ENCODE results near the gene RELL2. TPM values are rescaled to one million over a fixed set of nuclear protein-coding genes. Genes with fewer than 3 reads are reported as not detected.

The RELL2 gene
- total and polyA plus RNA-seq, 7 donors, result 0.11 to 1.5 (median 0.62) TPM; not detected in 1

- Histone ChIP-seq H3K36me3 (ENCODE audit: insufficient read depth in 1 of 2, low read depth in 1 of 2) (no peaks in the 10 kb centered on the region), H3K27me3 (ENCODE audit: insufficient read depth in 3 of 3, low read length in 2 of 3) (no peaks in the 10 kb centered on the region), H3K4me1 (no peaks in the 10 kb centered on the region), H3K9me3 (no peaks in the 10 kb centered on the region), H3K27ac (no peak overlapping the region), H3K4me3 (no peak overlapping the region)
- DNase-seq, result no peak
- ATAC-seq, result no peak
- 64 to 75% (median 72%) methylated on average over 16 to 19 of the region's 19 CpGs for WGBS, 3 donors
- intact Hi-C loops (cut with DNase I), result no loop called here
- no peak for TF ChIP-seq CTCF (IDR thresholded peaks at IDR 0.05)
These were observed 36.3 kb downstream of the RELL2 start for GRCh38 chr5:141672841-141673813.

GRCh38 chr5:141674747-141675146 lies 38.0 kb downstream of the RELL2 start:
- intact Hi-C loops (cut with DNase I), result no loop called here
- DNase-seq, result no peak
- Histone ChIP-seq H3K4me1 (no peaks in the 10 kb centered on the region), H3K4me3 (no peak overlapping the region), H3K27me3 (ENCODE audit: insufficient read depth in 3 of 3, low read length in 2 of 3) (no peaks in the 10 kb centered on the region), H3K27ac (no peak overlapping the region), H3K36me3 (ENCODE audit: insufficient read depth in 1 of 2, low read depth in 1 of 2) (no peaks in the 10 kb centered on the region), H3K9me3 (no peaks in the 10 kb centered on the region)
- no peak for TF ChIP-seq CTCF (IDR thresholded peaks at IDR 0.05)
- 41 to 45% (median 44%) methylated on average over 5 of the region's 5 CpGs for WGBS, 3 donors
- ATAC-seq, result no peak

GRCh38 chr5:141675672-141676071 lies 38.9 kb downstream of the RELL2 start:
- Histone ChIP-seq H3K36me3 (ENCODE audit: insufficient read depth in 1 of 2, low read depth in 1 of 2) (no peaks in the 10 kb centered on the region), H3K9me3 (no peaks in the 10 kb centered on the region), H3K27me3 (ENCODE audit: insufficient read depth in 3 of 3, low read length in 2 of 3) (peaks cover 0 to 6% (median 0%) of the 10 kb centered on the region in 3 donors), H3K4me1 (no peaks in the 10 kb centered on the region), H3K27ac (no peak overlapping the region), H3K4me3 (no peak overlapping the region)
- DNase-seq (no peak), ATAC-seq (no peak)
- intact Hi-C loops (cut with DNase I), result no loop called here
- WGBS, 3 donors, result 78 to 81% (median 80%) methylated on average over 4 of the region's 4 CpGs
- no peak for TF ChIP-seq CTCF (IDR thresholded peaks at IDR 0.05)

- DNase-seq, result no peak
- H3K36me3 ChIP-seq (ENCODE audit: insufficient read depth in 1 of 2, low read depth in 1 of 2), result no peaks in the 10 kb centered on the region
- no peak overlapping the region for H3K27ac ChIP-seq
- no peaks in the 10 kb centered on the region for H3K9me3 ChIP-seq
- ATAC-seq, result no peak
- intact Hi-C loops (cut with DNase I), result no loop called here
- no peak for TF ChIP-seq CTCF (IDR thresholded peaks at IDR 0.05)
- no peaks in the 10 kb centered on the region for H3K4me1 ChIP-seq
- no peak overlapping the region for H3K4me3 ChIP-seq
- H3K27me3 ChIP-seq (ENCODE audit: insufficient read depth in 3 of 3, low read length in 2 of 3), result peaks cover 0 to 20% (median 0%) of the 10 kb centered on the region in 3 donors
These were observed 40.6 kb downstream of the RELL2 start for GRCh38 chr5:141677415-141677814.

All from psoas muscle (tissue), 8 donors.